Measurements from ENCODE around the gene RBCK1.
"Not testable (repeated sequence)": the region's sequence is repeated elsewhere in the genome, so short reads cannot be mapped to it uniquely, and the experiment has no call there.

Gene RBCK1

GRCh38 chr20:437787-438486 is 29.8 kb downstream of the RBCK1 start:
- DNase-seq (ENCODE audit: low read depth, low spot score): no peak

- no peak for DNase-seq (ENCODE audit: low read depth, low spot score)
Measured at GRCh38 chr20:438571-439469, 30.7 kb downstream of the RBCK1 start.

DNA sequence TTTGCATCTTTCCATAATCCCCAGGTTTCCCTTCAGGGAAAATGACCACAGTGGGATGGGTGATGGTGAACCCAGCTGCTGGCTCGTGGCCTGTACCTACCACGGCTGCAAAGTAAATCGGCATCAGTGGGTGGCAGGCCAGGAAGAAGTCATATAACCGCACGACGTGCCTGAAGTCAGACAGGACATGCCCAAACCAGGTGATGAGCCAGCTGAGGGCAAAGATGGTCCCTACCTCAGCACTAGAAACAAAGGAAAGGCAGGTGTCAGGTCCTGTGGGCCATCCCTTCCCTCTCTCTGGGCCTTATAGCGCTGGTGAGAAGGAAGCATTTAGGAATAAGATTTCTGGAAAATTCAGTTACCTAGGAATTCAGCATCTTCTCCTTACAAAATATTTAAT is 32.0 kb downstream of the RBCK1 start:
- no peak for DNase-seq (ENCODE audit: low read depth, low spot score)

DNA sequence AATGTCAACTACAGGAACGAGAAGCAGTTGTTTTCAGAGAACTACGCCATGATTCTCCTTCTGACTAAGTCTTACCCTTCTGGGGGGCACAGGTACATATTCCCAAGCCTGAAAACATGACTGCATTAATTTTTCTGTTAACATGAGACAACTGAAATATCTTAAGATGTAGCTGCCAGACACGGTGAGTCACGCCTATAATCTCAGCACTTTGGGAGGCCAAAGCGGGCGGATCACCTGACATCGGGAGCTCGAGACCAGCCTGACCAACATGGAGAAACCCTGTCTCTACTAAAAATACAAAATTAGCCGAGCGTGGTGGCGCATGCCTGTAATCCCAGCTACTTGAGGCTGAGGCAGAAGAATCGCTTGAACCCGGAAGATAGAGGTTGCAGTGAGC is 32.5 kb downstream of the RBCK1 start:
- DNase-seq (ENCODE audit: low read depth, low spot score): no peak

DNA sequence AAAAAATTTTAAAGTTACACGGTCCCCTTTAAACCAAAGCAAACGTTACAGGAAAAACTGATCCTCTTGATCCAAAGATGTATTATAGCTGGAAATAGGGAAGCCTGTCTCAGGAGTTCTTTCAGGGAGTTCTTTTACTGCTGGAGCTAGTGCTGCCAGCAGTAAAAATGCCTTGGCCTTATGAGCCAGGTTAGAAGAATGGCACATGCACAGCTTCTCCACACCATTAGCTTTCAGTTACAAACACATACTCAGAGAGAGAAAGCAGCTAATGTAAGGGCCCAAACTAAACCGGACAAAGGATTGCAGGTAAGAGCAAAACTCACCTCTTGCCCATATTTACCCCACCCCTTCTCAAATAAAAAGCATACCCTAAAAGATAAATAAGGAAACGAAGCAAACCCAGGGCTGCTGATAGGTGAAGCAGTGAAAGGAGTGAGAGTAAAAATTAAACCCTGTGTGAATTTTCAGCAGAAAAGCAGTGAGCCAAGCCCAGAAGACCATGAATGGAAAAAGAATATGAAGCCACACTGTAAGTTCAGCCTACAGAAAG is 35.2 kb downstream of the RBCK1 start:
- no peak for DNase-seq (ENCODE audit: low read depth, low spot score)

- DNase-seq (ENCODE audit: low read depth, low spot score): no peak
Measured at GRCh38 chr20:444117-444516, 36.0 kb downstream of the RBCK1 start.

GRCh38 chr20:444862-445426 is 36.8 kb downstream of the RBCK1 start:
- DNase-seq (ENCODE audit: low read depth, low spot score): peak; percentile 43

GRCh38 chr20:445514-446336 is 37.6 kb downstream of the RBCK1 start:
- DNase-seq (ENCODE audit: low read depth, low spot score): no peak

GRCh38 chr20:452021-452420 is 43.9 kb downstream of the RBCK1 start:
- DNase-seq (ENCODE audit: low read depth, low spot score): not testable (repeated sequence)

GRCh38 chr20:454951-455350 is 46.9 kb downstream of the RBCK1 start:
- DNase-seq (ENCODE audit: low read depth, low spot score): no peak

GRCh38 chr20:458776-459175 is 50.7 kb downstream of the RBCK1 start:
- no peak for DNase-seq (ENCODE audit: low read depth, low spot score)

- DNase-seq (ENCODE audit: low read depth, low spot score): no peak
Measured at GRCh38 chr20:460180-460579, 52.1 kb downstream of the RBCK1 start.

DNA sequence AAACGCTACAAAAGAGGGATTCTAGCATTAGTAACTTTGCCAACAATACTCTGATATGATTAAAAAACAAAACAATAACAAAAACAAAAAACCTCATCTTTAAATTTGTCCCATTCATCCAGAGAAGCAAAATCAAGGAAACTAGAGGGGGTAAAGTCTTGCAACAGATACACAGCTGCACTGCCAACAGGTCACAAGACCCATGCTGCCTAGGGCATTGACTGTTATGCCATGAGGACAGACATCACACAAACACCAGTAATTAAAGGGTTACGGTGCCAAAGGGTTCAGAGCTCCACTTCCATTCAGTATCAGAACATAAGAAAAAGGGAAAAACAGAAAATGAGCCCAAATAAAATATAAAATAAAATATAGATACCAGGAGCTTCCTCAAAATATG is 52.6 kb downstream of the RBCK1 start:
- no peak for DNase-seq (ENCODE audit: low read depth, low spot score)

DNA sequence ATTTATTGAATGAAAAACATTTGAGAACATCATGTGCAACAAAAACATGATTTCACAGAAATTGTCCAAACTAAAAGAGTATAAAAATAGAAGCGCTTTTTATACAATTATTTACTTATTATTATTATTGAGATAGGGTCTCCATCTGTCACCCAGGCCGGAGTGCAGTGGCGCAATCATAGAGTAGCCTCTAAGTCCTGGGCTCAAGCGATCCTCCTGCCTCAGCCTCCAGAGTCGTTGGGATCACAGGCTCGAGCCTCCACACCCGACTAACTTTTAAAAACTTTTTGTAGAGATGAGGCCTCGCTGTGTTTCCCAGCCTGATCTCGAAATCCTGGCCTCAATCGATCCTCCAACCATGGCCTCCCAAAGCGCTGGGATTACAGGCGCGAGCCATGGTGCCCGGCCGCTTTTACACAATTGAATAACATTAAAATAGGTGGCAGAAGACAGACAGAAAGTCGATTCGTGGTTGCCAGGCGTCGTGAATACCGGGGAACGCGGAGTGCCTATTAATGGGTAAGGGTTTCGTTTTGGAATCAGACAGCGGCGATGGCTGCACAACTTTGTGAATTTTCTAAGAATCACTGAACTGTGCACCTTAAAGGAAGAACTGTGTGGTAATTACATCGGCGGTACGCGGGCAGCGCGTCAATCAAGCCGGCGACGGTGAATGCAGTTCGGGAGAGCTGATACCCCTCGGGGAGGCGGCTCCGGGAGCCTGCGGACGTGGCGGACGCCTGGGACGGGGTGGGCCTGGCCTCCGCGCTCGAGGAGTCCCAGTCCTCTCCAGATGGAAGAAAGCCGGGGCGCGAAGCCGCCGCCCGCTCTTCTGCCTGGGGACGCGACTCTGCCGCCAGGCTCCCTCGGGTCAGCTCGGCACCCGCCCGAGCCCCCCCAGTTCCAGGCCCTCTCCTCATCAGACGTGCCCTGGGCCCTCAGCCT is 53.4 kb downstream of the RBCK1 start:
- DNase-seq (ENCODE audit: low read depth, low spot score): no peak

- peak; percentile 72 for DNase-seq (ENCODE audit: low read depth, low spot score)
Measured at GRCh38 chr20:462199-462991, 54.3 kb downstream of the RBCK1 start, which contains the start of gene TBC1D20. Gene TBC1D20, minus strand, starts transcription at chr20:462533. Its CDS starts 128 bp downstream, at chr20:462405.

- DNase-seq (ENCODE audit: low read depth, low spot score): no peak
Measured at GRCh38 chr20:467755-468154, 59.7 kb downstream of the RBCK1 start.

GRCh38 chr20:469746-470490 is 61.8 kb downstream of the RBCK1 start:
- no peak for DNase-seq (ENCODE audit: low read depth, low spot score)

GRCh38 chr20:472137-472846 is 64.2 kb downstream of the RBCK1 start:
- DNase-seq (ENCODE audit: low read depth, low spot score): no peak
